GM10266 (cell line): ENCODE measurements around the gene GRIP2.

Experiments used
- DNase-seq: peaks from one replicate; pipeline ENCODE4 v3.0.0; 2012; ENCODE audit errors: extremely low spot score
- CTCF ChIP-seq: IDR thresholded peaks from 2 replicates; pipeline ENCODE4 v1.5.1; 2012; ENCODE audit warnings: mild to moderate bottlenecking, low read depth; ENCODE audit not compliant: control insufficient read depth, insufficient read depth; ENCODE audit errors: missing control alignments

The GRIP2 gene

GRCh38 chr3:14502472-14502871 lies 37.7 kb downstream of the GRIP2 start:
- no peak for DNase-seq
- TF ChIP-seq CTCF = no peak

GRCh38 chr3:14497321-14497720 lies 42.8 kb downstream of the GRIP2 start:
- DNase-seq = no peak
- TF ChIP-seq CTCF = no peak

- no peak for TF ChIP-seq CTCF
- DNase-seq = no peak
These were observed 43.8 kb downstream of the GRIP2 start for GRCh38 chr3:14496351-14496750.

GRCh38 chr3:14494973-14495300 lies 45.2 kb downstream of the GRIP2 start:
- no peak for DNase-seq
- no peak for TF ChIP-seq CTCF

GRCh38 chr3:14494279-14494972 lies 45.7 kb downstream of the GRIP2 start:
- TF ChIP-seq CTCF = no peak
- DNase-seq = no peak

GRCh38 chr3:14492948-14493881 lies 46.9 kb downstream of the GRIP2 start:
- no peak for TF ChIP-seq CTCF
- DNase-seq = no peak
